AG04450 (cell line): ENCODE data around the gene NKTR. TPM values are rescaled to one million over a fixed set of nuclear protein-coding genes. Genes with fewer than 3 reads are reported as not detected.

ENCODE experiments used
- CTCF ChIA-PET: fragments of 300-600, 350-600 bp; formaldehyde crosslinking; extraction: SDS; loops from one replicate; lab custom pipeline; 2022; ENCODE audit warnings: antibody characterized with exemption, inconsistent platforms; lab: Charles Lee
- POLR2A ChIA-PET: fragments of 350-600 bp; formaldehyde crosslinking; extraction: SDS; loops from one replicate; lab custom pipeline; 2021; ENCODE audit warnings: antibody characterized with exemption, inconsistent platforms; lab: Yijun Ruan, JAX
- DNase-seq: peaks from one replicate; pipeline ENCODE4 v3.0.0-alpha.2; 2011; ENCODE audit warnings: low read depth, low spot score
- H3K27ac ChIP-seq: one replicate; pipeline ENCODE4 v1.5.1; 2012; ENCODE audit warnings: low read depth, low read length, control low read depth
- H3K27me3 ChIP-seq: one replicate; pipeline ENCODE4 v1.6.0; 2012; ENCODE audit warnings: low read length; ENCODE audit not compliant: control insufficient read depth, insufficient read depth
- H3K4me3 ChIP-seq: 2 replicates; pipeline ENCODE4 v1.5.1; 2011; ENCODE audit warnings: mild to moderate bottlenecking, low read depth, low read length, control low read depth
- H3K9me3 ChIP-seq: 2 replicates; pipeline ENCODE4 v1.5.1; 2012; ENCODE audit warnings: low read length; ENCODE audit not compliant: control insufficient read depth, insufficient read depth
- polyA plus RNA-seq: library from polyadenylated mRNA; depleted of rRNA; stranded (reverse); fragments of >200 nt; gene quantifications from 2 replicates; pipeline ENCODE4 v1.2.3, GENCODE V29; 2011
- TF ChIP-seq, protein P1 (sequence below): IDR thresholded peaks from 2 replicates; pipeline ENCODE4 v1.5.1; 2011; ENCODE audit warnings: low read depth, low read length, control low read depth, inconsistent platforms

Gene NKTR
- polyA plus RNA-seq, 1 experiment = 56.2 TPM

DNA sequence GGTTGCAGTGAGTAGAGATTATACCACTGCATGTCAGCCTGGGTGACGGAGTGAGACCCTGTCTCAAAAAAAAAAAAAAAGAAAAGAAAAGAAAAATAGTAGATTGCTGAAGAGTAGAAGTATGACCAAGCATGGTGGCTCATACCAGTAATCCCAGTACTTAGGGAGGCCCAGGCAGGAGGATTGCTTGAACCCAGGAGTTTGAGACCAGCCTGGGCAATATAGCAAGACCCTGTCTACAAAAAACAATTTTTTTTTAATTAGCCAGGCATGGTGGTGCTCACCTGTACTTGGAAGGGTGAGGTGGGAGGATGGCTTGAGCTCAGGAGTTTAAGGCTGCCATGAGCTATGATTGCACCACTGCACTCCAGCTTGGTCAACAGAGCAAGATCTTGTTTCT is 2.5 kb downstream of the NKTR start:
- Histone ChIP-seq H3K27ac (no peak overlapping the region), H3K9me3 (peaks cover 2% of the 10 kb centered on the region; the same call in 1 of the 2 replicates), H3K4me3 (no peak overlapping the region), H3K27me3 (no peaks in the 10 kb centered on the region)
- ChIA-PET CTCF (interaction anchor here (0.7 to 2.8 kb wide), 4 partner anchors 8 to 176 kb away, joined by 3 to 14 read pairs (median 3); no protein-coding TSS in a partner anchor), POLR2A (no interaction called here)
- no peak for DNase-seq
- TF ChIP-seq, protein P1, sequence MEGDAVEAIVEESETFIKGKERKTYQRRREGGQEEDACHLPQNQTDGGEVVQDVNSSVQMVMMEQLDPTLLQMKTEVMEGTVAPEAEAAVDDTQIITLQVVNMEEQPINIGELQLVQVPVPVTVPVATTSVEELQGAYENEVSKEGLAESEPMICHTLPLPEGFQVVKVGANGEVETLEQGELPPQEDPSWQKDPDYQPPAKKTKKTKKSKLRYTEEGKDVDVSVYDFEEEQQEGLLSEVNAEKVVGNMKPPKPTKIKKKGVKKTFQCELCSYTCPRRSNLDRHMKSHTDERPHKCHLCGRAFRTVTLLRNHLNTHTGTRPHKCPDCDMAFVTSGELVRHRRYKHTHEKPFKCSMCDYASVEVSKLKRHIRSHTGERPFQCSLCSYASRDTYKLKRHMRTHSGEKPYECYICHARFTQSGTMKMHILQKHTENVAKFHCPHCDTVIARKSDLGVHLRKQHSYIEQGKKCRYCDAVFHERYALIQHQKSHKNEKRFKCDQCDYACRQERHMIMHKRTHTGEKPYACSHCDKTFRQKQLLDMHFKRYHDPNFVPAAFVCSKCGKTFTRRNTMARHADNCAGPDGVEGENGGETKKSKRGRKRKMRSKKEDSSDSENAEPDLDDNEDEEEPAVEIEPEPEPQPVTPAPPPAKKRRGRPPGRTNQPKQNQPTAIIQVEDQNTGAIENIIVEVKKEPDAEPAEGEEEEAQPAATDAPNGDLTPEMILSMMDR = no peak

DNA sequence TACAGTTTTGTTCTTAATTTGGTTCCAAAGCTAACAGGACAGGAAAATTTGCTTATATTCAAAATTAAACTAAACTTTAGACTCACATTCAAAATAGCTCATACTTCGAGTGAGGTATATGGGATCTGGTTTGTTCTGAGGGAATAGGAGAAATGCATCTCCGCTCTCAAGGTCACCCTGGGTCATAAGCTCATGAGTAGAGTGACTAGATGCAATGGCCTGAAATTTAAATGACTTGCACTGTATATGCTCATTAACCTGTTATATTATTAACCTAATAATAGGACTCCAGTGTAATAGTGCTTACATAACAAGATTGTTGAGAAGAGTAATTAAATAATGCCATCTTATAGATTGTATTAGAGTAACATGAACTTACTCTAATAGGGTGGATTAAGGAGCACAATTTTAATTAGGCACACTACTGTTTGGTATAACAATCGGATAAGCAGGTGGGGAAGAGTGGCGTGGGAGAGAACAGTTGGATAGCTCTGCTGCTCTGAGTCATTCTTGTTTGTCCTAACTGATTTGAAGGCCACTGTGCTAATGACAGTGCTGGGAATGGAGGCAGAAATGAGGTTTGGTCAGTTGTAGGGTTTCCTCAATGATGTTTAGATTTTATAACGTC is 5.2 kb downstream of the NKTR start:
- no peak for DNase-seq
- Histone ChIP-seq H3K27me3 (no peaks in the 10 kb centered on the region), H3K27ac (no peak overlapping the region), H3K4me3 (no peak overlapping the region), H3K9me3 (peaks cover 2% of the 10 kb centered on the region; the same call in 1 of the 2 replicates)
- TF ChIP-seq, protein P1 = no peak
- ChIA-PET CTCF (no interaction called here), POLR2A (no interaction called here)

DNA sequence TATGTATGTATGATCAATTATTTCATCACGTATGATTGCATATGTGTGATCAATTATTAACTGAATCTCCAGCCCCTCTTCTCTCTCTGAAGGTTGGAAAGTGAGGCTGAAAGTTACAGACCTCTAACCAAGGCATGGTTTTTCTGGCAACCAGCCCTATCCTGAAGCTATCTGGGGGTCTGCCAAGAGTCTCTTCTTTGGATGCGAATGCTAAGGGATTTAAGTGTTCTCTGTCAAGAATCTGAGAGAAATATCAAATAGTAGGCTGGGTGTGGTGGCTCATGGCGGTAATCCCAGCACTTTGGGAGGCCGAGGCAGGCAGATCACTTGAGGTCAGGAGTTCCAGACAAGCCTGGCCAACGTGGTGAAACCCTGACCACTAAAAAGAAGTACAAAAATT is 8.1 kb downstream of the NKTR start:
- TF ChIP-seq, protein P1 = no peak
- no peak overlapping the region for H3K4me3 ChIP-seq
- DNase-seq = no peak
- no peak overlapping the region for H3K27ac ChIP-seq
- no peaks in the 10 kb centered on the region for H3K27me3 ChIP-seq
- H3K9me3 ChIP-seq = peaks cover 2% of the 10 kb centered on the region; the same call in 1 of the 2 replicates
- POLR2A ChIA-PET = no interaction called here
- CTCF ChIA-PET = no interaction called here

DNA sequence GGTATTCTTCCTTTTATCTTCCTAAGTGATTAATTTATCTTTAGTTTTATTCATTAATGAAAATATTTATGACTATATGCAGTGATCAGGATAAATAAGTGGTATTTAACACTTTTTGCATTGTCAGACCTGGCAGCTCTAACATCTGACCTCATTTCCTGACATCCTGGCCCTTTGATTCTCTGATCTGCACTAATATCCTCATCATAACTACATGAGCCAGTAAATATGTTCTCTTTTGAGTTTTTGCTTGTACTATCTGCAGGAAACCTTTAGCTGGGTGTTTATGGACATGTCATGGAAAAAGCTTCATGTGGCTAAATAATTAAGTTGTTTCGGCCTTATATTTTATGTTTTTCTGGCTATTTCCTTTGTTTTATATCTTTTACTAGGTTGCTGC is 10.5 kb downstream of the NKTR start:
- Histone ChIP-seq H3K9me3 (no peaks in the 10 kb centered on the region), H3K27me3 (no peaks in the 10 kb centered on the region), H3K4me3 (no peak overlapping the region), H3K27ac (no peak overlapping the region)
- POLR2A ChIA-PET = no interaction called here
- DNase-seq = no peak
- CTCF ChIA-PET = interaction anchor here (0.7 to 1.1 kb wide), 3 partner anchors 9 to 16 kb away, joined by 3 read pairs; partner anchors contain the start of gene NKTR
- TF ChIP-seq, protein P1 = no peak

DNA sequence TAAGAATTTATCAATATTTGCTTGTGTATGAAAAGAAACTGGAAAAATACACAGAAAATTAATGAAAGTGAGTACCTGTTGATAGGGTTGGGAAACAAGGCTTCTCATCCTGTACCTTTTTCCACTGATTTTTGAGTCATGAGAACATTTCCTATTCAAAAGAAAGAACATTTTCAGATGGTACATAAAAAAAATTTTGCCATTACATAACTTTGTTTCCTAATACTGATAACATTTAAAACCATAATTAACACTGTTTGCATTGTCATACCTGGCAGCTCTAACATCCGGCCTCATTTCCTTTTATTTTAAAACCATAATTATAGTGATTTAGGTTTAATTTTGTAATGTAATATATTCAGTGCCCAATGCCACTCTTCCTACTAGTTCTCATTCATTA is 11.7 kb downstream of the NKTR start:
- CTCF ChIA-PET = interaction anchor here (0.6 to 2.4 kb wide), 4 partner anchors 9 to 38 kb away, joined by 3 to 14 read pairs (median 7); no protein-coding TSS in a partner anchor
- H3K4me3 ChIP-seq = no peak overlapping the region
- no peak for DNase-seq
- TF ChIP-seq, protein P1 = no peak
- H3K27ac ChIP-seq = no peak overlapping the region
- POLR2A ChIA-PET = no interaction called here
- no peaks in the 10 kb centered on the region for H3K9me3 ChIP-seq
- no peaks in the 10 kb centered on the region for H3K27me3 ChIP-seq
